OCI-LY3 (cell line): Measurements from ENCODE around the gene ANP32D.
"Not testable (repeated sequence)": the region's sequence is repeated elsewhere in the genome, so short reads cannot be mapped to it uniquely, and the experiment has no call there.

Source experiments
- H2AFZ ChIP-seq: fragments of 200-600, 300-600 bp; shearing (Covaris generic); 2 replicates; pipeline ENCODE4 v1.6.0; 2014; ENCODE audit warnings: antibody characterized with exemption, low read depth, low read length
- H3K27ac ChIP-seq: fragments of 200-600, 300-600 bp; sonication (generic); 2 replicates; pipeline ENCODE4 v1.5.1; 2014; ENCODE audit warnings: mild to moderate bottlenecking, low read length, moderate library complexity, mixed read lengths
- H3K27me3 ChIP-seq: fragments of 200-600, 300-600 bp; sonication (generic); 2 replicates; pipeline ENCODE4 v1.6.1; 2014; ENCODE audit warnings: low read depth, low read length, mixed read lengths
- H3K36me3 ChIP-seq: fragments of 200-600, 300-600 bp; sonication (generic); replicated peaks from 2 replicates; pipeline ENCODE3; 2014; ENCODE audit warnings: low read depth, low read length, mixed read lengths
- H3K4me1 ChIP-seq: fragments of 300-600, 200-600 bp; sonication (generic); 2 replicates; pipeline ENCODE4 v1.6.1; 2014; ENCODE audit warnings: low read length, mixed read lengths
- H3K4me2 ChIP-seq: fragments of 200-600, 300-600 bp; sonication (generic); 2 replicates; pipeline ENCODE4 v1.6.1; 2014; ENCODE audit warnings: low read length, mixed read lengths
- H3K4me3 ChIP-seq: fragments of 300-600, 200-600 bp; sonication (generic); 2 replicates; pipeline ENCODE4 v1.5.1; 2014; ENCODE audit warnings: antibody characterized with exemption, mild to moderate bottlenecking, low read length, moderate library complexity
- H3K79me2 ChIP-seq: fragments of 300-600, 200-600 bp; shearing (Covaris generic); 2 replicates; pipeline ENCODE4 v1.6.1; 2014; ENCODE audit warnings: mild to moderate bottlenecking, low read length, mixed read lengths
- H3K9ac ChIP-seq: fragments of 300-600, 200-600 bp; shearing (Covaris generic); 2 replicates; pipeline ENCODE4 v1.6.0; 2014; ENCODE audit warnings: mild to moderate bottlenecking, low read length, moderate library complexity
- H3K9me3 ChIP-seq: fragments of 200-600, 300-600 bp; shearing (Covaris generic); 2 replicates; pipeline ENCODE4 v1.6.1; 2014; ENCODE audit warnings: low read length, mixed read lengths; ENCODE audit not compliant: insufficient read depth
- H4K20me1 ChIP-seq: fragments of 200-600, 300-600 bp; sonication (generic); 2 replicates; pipeline ENCODE4 v1.6.1; 2016; ENCODE audit warnings: low read length, mixed read lengths; ENCODE audit not compliant: insufficient read depth
- EZH2phosphoT487 ChIP-seq: fragments of 200-600 bp; shearing (Covaris generic); IDR thresholded peaks from 2 replicates; pipeline ENCODE4 v1.6.1; 2018; ENCODE audit warnings: antibody characterized with exemption, mixed run types, low read depth
- TF ChIP-seq, protein P1 (sequence below): fragments of 200-600, 300-600 bp; sonication (generic); IDR thresholded peaks from 2 replicates; pipeline ENCODE4 v1.5.1; 2014; ENCODE audit warnings: antibody characterized with exemption, low read length, low read depth

The ANP32D gene

GRCh38 chr12:48508987-48509386 is 36.6 kb downstream of the ANP32D start:
- Histone ChIP-seq H3K27me3 (no peaks in the 10 kb centered on the region), H3K4me3 (no peak overlapping the region), H3K9me3 (peaks cover 30% of the 10 kb centered on the region), H2AFZ (no peak overlapping the region), H3K27ac (no peak overlapping the region), H3K36me3 (peaks cover 20% of the 10 kb centered on the region), H3K9ac (no peak overlapping the region), H3K4me1 (peaks cover 17% of the 10 kb centered on the region), H3K79me2 (no peaks in the 10 kb centered on the region), H3K4me2 (no peak overlapping the region), H4K20me1 (no peaks in the 10 kb centered on the region)
- TF ChIP-seq EZH2phosphoT487, result no peak
- TF ChIP-seq, protein P1, sequence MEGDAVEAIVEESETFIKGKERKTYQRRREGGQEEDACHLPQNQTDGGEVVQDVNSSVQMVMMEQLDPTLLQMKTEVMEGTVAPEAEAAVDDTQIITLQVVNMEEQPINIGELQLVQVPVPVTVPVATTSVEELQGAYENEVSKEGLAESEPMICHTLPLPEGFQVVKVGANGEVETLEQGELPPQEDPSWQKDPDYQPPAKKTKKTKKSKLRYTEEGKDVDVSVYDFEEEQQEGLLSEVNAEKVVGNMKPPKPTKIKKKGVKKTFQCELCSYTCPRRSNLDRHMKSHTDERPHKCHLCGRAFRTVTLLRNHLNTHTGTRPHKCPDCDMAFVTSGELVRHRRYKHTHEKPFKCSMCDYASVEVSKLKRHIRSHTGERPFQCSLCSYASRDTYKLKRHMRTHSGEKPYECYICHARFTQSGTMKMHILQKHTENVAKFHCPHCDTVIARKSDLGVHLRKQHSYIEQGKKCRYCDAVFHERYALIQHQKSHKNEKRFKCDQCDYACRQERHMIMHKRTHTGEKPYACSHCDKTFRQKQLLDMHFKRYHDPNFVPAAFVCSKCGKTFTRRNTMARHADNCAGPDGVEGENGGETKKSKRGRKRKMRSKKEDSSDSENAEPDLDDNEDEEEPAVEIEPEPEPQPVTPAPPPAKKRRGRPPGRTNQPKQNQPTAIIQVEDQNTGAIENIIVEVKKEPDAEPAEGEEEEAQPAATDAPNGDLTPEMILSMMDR, result no peak

- Histone ChIP-seq H3K4me1 (peaks cover 17% of the 10 kb centered on the region), H3K27ac (no peak overlapping the region), H3K4me2 (no peak overlapping the region), H3K9me3 (peaks cover 31% of the 10 kb centered on the region), H3K36me3 (peaks cover 22% of the 10 kb centered on the region), H3K4me3 (no peak overlapping the region), H2AFZ (no peak overlapping the region), H3K27me3 (no peaks in the 10 kb centered on the region), H3K9ac (no peak overlapping the region), H4K20me1 (no peaks in the 10 kb centered on the region), H3K79me2 (no peaks in the 10 kb centered on the region)
- TF ChIP-seq, protein P1, result no peak
- no peak for TF ChIP-seq EZH2phosphoT487
Observed at GRCh38 chr12:48510111-48510510, 37.8 kb downstream of the ANP32D start.

- Histone ChIP-seq H3K4me3 (no peak overlapping the region), H3K79me2 (no peaks in the 10 kb centered on the region), H3K36me3 (peaks cover 22% of the 10 kb centered on the region), H2AFZ (no peak overlapping the region), H3K4me2 (no peak overlapping the region; the same call in 1 of the 2 replicates), H4K20me1 (no peaks in the 10 kb centered on the region), H3K27ac (peak overlapping the region; percentile 76), H3K4me1 (peaks cover 17% of the 10 kb centered on the region), H3K27me3 (no peaks in the 10 kb centered on the region), H3K9ac (no peak overlapping the region), H3K9me3 (peaks cover 34% of the 10 kb centered on the region)
- TF ChIP-seq EZH2phosphoT487, result no peak
- TF ChIP-seq, protein P1, result no peak
Observed at GRCh38 chr12:48512855-48513254, 40.5 kb downstream of the ANP32D start.

- H3K4me2 ChIP-seq, result no peak overlapping the region
- H2AFZ ChIP-seq, result no peak overlapping the region
- no peak overlapping the region for H3K27ac ChIP-seq
- H4K20me1 ChIP-seq, result no peaks in the 10 kb centered on the region
- H3K9me3 ChIP-seq, result peaks cover 25% of the 10 kb centered on the region
- TF ChIP-seq, protein P1, result no peak
- no peak for TF ChIP-seq EZH2phosphoT487
- no peaks in the 10 kb centered on the region for H3K27me3 ChIP-seq
- peaks cover 22% of the 10 kb centered on the region for H3K36me3 ChIP-seq
- H3K4me3 ChIP-seq, result no peak overlapping the region
- H3K4me1 ChIP-seq, result peaks cover 17% of the 10 kb centered on the region
- H3K9ac ChIP-seq, result no peak overlapping the region
- H3K79me2 ChIP-seq, result no peaks in the 10 kb centered on the region
Observed at GRCh38 chr12:48514728-48515127, 42.4 kb downstream of the ANP32D start.

- H3K4me3 ChIP-seq, H3K27me3 ChIP-seq, H3K9ac ChIP-seq, H3K9me3 ChIP-seq, H3K27ac ChIP-seq, H4K20me1 ChIP-seq, H3K36me3 ChIP-seq, H3K79me2 ChIP-seq, H3K4me1 ChIP-seq, H3K4me2 ChIP-seq, H2AFZ ChIP-seq: not testable (repeated sequence)
Observed at GRCh38 chr12:48520381-48520780, 48.0 kb downstream of the ANP32D start.
